ENCODE data around the gene CSTPP1.

DNA sequence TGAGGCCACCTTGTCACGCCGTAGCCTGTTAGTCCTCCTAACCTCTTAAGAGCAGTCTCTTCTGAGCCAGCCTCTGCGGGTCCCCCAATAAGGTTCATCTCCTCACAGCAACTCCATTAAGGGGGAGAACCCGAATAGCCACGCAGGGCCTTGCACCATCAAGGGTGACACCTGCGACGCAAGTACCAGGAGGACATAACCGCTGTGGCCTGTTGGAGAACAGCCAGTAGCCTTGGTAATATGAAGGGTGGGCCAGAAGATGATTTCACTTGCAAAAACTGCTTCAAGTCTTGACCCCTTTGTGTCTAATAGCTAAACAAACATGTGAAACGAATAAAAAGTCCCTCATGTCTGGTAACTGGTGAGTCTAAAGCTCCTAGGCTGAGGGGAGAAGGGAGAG, 225.3 kb downstream of the CSTPP1 start:
- TF ChIP-seq, protein P1, sequence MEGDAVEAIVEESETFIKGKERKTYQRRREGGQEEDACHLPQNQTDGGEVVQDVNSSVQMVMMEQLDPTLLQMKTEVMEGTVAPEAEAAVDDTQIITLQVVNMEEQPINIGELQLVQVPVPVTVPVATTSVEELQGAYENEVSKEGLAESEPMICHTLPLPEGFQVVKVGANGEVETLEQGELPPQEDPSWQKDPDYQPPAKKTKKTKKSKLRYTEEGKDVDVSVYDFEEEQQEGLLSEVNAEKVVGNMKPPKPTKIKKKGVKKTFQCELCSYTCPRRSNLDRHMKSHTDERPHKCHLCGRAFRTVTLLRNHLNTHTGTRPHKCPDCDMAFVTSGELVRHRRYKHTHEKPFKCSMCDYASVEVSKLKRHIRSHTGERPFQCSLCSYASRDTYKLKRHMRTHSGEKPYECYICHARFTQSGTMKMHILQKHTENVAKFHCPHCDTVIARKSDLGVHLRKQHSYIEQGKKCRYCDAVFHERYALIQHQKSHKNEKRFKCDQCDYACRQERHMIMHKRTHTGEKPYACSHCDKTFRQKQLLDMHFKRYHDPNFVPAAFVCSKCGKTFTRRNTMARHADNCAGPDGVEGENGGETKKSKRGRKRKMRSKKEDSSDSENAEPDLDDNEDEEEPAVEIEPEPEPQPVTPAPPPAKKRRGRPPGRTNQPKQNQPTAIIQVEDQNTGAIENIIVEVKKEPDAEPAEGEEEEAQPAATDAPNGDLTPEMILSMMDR (IDR thresholded peaks at IDR 0.05; ENCODE audit: low read length): no peak
- no peak for TF ChIP-seq EZH2 (IDR thresholded peaks at IDR 0.05; ENCODE audit: borderline replicate concordance, low read length)

Data from OCI-LY1 (cell line).